ENCODE measurements around the gene U2AF2. TPM values are rescaled to one million over a fixed set of nuclear protein-coding genes. Genes with fewer than 3 reads are reported as not detected.

U2AF2 gene
- total RNA-seq, 2 donors from 2014 or later = 82.4 to 87.5 TPM

DNA sequence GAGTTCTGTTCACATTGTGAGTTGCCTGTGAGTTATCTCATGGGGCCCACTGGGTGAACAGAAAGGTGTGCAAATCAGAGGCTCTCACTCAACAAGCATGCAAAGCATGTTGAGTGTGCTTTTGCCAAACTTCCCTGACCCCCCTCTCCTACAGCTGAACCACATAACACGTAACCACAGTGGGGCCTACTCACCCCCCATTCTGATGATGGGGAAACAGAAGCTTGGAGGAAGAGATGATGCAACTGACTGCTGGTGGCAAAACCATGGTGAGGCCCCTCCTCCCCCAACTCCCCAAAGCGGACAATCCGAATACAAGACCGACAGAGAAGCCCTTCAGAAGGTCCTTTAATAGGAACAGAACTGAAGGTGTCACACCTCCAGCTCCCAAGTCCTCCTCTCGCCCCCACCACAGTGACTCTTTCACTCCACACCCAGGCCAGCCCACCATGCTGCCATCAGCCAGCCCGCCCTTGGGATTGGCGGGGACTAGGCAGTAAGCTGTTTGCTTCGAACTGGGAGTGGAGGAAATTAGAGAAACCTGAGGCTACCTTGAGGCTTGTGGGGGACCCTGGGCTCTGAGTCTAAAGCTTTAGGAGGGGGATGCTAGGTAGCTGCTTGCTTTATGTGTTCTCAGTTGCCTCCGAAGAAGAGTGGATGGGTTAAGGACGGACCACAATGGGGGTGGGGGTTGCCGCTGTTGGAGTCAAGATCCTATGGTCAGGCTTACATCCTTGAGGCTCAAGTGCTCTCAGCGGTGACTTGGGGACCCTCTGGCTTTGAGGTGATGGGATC lies 34.2 kb upstream of the U2AF2 start:
- intact Hi-C loops (cut with DNase I) = no loop called here
- DNase-seq (no peak), ATAC-seq (no peak)

DNA sequence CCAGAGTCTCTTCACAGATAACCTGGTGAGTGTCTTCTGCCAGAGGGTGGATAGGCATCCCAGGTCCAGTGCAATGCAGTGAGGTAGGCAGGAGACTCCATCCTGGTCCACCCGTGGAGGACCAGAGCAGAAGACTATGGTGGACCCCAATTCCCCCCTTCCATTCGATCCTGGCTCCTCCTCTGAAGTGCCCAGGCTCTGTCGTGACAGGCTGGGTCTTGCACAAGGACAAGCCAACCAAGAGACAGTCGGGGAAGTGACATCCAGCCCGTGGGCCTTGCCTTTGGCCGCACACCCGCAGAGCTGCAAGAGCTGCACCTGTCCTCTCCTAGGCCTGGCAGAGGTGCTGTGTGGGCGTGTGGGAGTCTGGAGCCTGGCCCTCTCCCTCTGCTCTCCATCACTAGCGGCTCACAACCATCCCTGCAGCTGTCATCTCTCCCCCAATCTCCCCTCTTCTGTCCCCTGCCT lies 33.6 kb upstream of the U2AF2 start:
- ATAC-seq (no peak), DNase-seq (no peak)
- intact Hi-C loops (cut with DNase I) = no loop called here

DNA sequence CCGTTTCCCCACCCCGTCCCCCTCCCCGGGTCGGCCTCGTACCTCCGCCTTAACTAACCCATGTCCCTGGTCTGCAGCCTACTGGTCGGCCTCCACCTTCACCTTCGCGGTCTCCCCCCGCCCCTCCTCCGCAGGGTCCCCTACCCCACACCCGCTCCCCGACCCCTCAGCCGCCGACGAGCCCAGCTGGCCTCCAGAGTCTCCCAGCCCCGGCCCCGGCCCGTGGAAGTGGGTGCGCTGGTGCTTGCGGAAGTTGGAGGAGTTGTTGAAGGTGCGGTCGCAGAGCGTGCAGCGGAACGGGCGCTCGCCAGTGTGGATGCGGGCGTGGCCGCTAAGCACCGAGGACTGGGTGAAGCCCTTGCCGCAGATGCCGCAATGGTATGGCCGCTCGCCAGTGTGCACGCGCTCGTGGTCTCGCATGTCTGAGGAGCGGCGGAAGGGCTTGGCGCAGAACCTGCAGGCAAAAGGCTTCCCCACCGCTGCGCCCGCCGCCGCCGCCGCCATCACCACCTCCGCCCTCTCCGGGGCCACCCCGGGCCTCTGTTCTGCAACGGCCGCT lies 33.1 kb upstream of the U2AF2 start:
- no peak for ATAC-seq
- intact Hi-C loops (cut with DNase I) = no loop called here
- DNase-seq = no peak

DNA sequence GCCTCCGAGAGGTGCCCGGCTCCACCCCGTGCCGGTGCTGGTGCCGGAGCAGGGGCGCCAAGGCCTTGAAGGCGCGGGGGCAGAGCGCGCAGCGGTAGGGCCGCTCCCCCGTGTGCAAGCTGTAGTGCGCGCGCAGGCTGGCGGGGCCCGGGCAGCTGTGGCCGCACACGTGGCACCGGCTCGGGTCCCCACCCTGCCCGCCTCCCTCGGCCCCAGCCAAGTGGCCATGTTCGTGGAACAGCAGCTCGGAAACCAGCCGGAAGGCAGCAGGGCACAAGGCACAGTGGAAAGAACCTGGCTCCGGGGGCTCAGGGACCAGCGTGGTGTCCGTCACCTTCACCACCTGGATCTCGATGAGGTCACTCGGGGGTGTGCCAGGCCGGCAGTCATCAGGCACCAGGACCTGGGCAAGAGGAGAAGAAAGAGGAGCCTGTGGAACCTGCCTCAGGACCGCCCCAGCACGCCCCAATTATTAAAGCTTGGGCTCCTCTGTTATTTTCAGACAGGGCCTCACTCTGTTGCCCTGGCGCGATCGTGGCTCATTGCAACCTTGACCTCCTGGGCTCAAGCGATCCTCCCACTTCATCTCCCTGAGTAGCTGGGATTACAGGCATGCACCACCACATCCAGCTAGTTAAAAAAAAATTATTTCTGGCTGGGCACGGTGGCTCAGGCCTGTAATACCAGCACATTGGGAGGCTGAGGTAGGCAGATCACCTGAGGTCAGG lies 32.4 kb upstream of the U2AF2 start:
- intact Hi-C loops (cut with DNase I) = no loop called here
- ATAC-seq = no peak
- no peak for DNase-seq

DNA sequence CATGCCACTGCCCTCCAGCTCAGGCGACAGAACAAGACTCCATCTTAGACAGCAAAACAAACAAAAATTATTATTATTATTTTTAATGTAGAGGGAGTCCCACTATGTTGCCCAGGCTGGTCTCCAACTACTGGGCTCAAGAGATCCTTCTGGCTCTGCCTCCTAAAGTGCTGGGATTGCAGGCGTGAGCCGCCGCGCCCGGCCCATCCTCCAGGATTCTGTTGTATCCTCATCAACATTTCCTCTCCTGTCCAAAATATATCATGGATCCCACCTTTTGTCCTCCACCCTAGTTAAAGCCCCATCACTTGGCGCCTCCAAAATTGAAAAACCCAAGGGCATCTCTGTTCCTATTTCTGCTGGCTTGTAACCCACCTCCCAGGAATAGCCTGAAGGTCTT lies 31.7 kb upstream of the U2AF2 start:
- intact Hi-C loops (cut with DNase I) = no loop called here
- DNase-seq (no peak), ATAC-seq (no peak)

DNA sequence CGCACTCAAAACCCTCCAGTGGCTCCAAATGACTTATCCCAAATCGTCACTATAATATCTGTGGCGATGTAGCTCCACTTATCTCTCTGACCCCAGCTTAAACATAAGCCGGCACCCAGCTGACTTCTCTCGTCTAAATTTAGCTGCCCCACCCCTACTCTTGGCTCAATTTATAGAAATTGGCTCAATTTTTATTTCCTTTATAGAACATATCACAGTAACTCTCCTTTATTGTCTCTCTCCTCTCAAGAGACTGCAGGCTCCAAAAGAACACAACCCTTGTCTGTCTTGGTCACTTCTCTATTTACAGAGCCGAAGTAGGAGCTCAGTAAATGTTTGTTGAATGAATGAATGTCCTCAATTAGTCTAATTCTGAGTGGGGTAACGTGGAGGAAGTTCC lies 31.3 kb upstream of the U2AF2 start:
- ATAC-seq = no peak
- DNase-seq = no peak
- intact Hi-C loops (cut with DNase I) = no loop called here

DNA sequence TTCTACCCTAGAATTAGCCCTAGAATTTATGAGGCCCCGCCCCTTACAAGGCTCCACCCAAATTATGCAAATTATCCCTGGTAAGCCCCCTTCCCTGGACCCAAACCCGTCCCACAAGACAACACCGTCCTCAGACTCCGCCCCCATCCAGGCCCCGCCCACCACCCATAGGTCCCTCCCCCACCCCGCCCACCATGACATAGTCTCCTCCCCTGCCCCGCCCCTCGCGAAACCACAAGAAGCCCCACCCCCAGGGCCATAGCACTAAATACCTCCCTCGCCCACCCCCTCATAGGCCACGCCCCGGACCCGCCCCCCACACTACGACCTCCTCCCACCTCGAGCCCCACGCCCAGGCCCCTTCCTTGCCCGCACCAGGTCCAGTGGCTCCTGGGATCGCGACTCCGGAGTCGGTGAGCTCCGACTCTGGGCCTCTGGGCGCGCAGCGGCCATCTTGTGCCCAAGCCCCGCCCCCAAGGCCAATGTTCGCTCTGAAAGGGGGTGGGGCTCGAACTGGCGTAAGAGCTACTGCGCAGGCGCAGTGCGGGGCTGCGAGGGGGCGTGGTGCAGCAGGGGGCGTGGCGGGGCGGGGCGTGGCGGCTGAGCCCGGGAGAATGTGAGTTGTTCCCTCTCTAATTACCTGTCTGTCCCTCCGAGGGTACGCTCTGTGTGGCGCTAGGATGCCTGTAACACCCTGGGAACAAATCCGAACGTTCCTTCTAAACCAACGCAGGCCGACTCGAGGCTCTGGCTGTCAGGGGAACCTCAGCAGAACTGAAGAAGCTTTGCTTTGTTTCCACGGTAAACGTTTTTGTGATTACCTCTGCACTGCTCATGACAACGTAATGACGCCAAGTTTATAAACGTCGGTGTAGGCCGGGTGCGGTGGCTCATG lies 30.5 kb upstream of the U2AF2 start, which contains the start of gene ZNF784:
TSS of gene ZNF784 (minus strand) at position 458 of the 895 bp plus-strand sequence. CDS start at position 453, 5 bp downstream.
- peak; percentile 94 for DNase-seq
- ATAC-seq = peak; percentile 93 to 94
- intact Hi-C loops (cut with DNase I) = no loop called here

DNA sequence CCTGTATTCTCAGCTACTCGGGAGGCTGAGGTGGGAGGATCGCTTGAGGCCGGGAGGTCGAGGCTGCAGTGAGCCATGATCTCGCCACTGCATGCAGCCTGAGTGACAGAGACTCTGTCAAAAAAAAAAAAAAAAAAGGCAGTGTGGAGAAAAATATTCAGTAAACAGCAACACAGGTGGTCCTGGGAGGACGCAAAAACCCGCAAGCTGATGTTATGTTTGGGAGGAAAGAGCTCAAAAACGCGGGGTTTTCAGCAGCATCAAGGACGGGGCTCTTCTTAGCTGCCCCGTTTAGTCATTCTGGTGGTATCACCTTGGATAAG lies 29.9 kb upstream of the U2AF2 start:
- no peak for DNase-seq
- intact Hi-C loops (cut with DNase I) = no loop called here

DNA sequence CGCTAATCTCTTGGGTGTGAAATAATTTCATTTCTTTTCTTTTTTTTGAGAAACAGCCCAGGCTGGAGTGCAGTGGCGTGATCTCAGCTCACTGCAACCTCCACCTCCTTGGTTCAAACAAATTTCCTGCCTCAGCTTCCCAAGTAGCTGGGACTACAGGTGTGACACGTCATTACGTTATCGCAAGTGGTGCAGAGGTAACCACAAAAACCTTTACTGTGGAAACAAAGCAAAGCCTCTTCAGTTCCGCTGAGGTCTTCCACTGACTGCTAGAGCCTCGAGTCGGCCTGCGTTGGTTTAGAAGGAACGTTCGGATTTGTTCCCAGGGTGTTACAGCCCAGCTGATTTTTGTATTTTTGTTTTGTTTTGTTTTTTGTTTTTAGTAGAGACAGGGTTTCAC lies 28.5 kb upstream of the U2AF2 start:
- DNase-seq = no peak
- ATAC-seq = no peak
- intact Hi-C loops (cut with DNase I) = no loop called here

More for the DNA sequence above, 29.9 kb upstream of the U2AF2 start:
- no peak for ATAC-seq

DNA sequence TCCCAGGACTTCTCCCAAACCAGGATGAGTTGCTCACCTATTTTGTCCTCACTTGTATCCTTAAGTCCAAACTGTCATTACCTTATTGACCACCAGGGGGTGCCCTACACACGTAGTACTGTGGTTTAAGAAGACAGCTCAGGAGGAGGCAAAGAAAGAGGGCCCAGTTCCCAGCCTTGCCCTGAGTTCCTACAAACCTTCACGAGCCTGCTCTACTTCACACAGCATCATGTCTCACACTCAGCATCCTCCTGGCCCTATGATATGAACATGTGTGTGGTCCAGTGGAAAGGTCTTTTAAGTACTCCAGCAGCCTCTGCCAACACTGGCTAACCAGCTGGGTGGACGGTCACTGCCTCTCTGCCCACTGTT lies 22.4 kb upstream of the U2AF2 start:
- intact Hi-C loops (cut with DNase I) = loop anchor here in 1 of 2 donors (10.0 kb wide), 1 partner anchor 118 kb away; no protein-coding TSS in a partner anchor
- peak; percentile 83 for DNase-seq
- ATAC-seq = peak; percentile 62 to 66

DNA sequence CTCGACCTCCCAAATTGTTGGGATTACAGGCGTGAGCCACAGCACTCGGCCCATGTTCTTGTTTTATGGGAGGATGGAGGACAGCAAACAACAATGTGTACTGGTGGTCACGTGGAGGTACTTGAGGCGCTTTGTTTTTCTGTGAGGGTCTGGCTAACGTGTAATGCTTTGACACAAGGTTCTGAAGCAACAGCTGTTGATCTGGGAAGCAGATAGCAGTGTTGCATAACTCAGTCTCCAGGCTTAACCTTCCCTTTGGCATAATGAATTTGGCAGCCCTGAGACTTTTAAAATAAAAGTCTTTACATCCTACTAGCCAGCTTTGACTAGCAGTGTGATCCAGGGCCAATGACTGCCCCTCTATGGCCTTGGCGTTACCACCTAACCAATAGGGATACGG lies 21.0 kb upstream of the U2AF2 start:
- ATAC-seq (no peak), DNase-seq (no peak)
- intact Hi-C loops (cut with DNase I) = loop anchor here in 1 of 2 donors (10.0 kb wide), 1 partner anchor 119 kb away; no protein-coding TSS in a partner anchor

DNA sequence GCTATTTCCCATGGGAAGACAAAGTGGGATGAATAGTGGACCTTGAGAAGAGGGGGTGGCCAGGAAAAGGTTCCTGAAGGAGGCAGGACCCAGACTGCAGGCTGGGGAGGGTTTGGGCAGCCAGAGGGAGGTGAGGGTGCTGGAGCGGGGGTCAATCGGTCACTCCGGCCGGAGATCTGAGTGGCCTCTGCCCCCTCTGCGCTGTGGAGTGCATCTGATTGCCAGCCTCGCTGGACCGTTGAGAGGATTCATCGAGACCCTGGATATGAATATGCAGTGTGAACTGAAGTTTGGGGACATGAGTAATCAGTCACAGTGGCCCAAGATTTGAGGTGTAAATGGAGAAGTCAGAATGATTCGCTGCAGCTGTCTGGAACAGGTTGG lies 19.5 kb upstream of the U2AF2 start:
- ATAC-seq (peak in 1 of 2 donors; percentile 3), DNase-seq (no peak)
- intact Hi-C loops (cut with DNase I) = loop anchor here in 1 of 2 donors (10.0 kb wide), 1 partner anchor 121 kb away; no protein-coding TSS in a partner anchor

DNA sequence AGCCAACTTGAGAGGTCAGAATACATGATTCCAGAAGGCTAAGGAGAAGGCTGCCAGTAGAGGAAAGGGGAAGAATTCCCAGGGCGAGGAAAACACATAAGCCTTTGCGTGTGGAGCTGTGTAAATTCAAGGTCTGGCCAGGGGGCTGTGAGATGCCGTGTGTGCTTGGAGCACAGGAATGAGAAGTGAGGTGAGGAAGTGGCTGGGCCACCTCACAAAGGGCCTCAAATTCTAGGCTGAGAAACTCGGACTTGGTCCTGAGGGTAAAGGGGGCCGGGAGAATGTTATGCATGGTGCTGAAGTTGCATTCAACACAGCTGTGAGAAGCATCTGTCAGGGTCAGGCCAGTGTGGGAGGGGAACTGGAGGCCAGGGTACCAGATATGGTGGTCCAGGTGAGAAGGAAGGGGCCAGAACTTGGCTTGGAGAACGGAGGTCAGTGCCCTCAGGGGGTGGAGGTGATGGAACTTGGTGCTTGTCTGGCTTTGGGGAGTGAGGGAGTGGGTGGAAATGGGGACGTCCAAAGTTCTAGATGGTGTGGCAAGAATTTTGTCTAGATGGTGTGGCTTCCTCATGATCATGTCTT lies 18.9 kb upstream of the U2AF2 start:
- no peak for DNase-seq

DNA sequence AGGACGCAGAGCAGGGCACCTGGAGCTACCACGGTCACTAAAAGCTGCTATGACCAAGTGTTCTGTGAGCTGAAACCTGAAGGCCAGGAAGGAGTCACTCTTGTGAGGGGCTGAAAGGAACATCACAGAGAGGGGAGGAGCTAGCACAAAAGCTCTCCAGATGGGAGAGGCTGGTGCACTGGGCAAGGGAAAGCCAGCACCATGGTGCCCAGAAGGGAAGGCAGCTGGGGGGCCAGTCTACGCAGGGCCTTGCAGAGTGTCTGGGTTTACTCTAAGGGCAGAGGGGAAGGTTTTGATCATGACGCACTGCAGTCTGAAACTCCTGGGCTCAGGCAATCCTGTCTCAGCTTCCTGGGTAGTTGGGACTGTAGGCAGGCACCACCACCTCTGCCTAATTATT lies 18.1 kb upstream of the U2AF2 start:
- DNase-seq (no peak), ATAC-seq (no peak)
- intact Hi-C loops (cut with DNase I) = loop anchor here in 1 of 2 donors (10.0 kb wide), 1 partner anchor 122 kb away; no protein-coding TSS in a partner anchor

More for the DNA sequence above, 18.9 kb upstream of the U2AF2 start:
- no peak for ATAC-seq
- intact Hi-C loops (cut with DNase I) = loop anchor here in 1 of 2 donors (10.0 kb wide), 1 partner anchor 121 kb away; no protein-coding TSS in a partner anchor

DNA sequence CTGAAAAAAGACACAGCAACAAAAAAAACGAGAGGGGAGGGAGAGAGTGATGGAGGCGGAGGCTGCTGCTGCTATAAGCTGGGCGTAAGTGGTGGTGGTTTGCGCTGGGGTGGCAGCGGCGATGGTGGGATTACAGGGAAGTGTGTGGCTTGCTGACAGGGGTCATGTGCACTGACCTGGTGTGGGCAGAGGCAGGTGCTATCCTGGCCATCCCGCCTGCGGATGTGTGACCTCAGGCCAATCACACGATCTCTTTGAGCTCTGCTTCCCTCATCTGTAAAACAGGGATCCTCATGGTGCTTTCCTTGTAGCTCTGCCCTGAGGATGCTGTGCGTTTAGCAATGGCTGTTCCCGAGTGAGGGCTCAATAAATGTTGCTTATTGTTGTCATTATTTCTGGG lies 17.3 kb upstream of the U2AF2 start:
- ATAC-seq (no peak), DNase-seq (no peak)
- intact Hi-C loops (cut with DNase I) = loop anchor here in 1 of 2 donors (10.0 kb wide), 1 partner anchor 123 kb away; no protein-coding TSS in a partner anchor

DNA sequence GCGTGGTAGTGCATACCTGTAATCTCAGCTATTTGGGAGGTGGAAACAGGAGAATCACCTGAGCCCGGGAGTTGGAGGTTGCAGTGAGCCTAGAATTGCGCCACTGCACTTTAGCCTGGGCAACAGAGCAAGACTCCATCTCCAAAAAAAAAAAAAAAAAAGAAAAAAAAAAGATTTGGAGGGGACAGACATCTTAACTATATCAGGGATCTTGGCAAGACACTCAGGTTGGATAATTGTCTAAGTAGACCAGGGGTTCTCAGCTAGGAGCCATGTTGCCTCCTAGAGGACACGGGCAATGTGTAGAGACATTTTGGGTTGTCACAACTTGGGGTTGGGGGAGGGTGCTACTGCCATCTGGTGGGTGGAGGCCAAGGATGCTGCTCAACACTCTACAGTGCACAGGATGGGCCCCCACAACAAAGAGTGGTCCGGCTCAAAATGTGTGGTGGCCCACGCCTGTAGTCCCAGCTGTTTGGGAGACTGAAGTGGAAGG lies 15.9 kb upstream of the U2AF2 start:
- ATAC-seq = no peak
- intact Hi-C loops (cut with DNase I) = loop anchor here in 1 of 2 donors (10.0 kb wide), 1 partner anchor 124 kb away; no protein-coding TSS in a partner anchor
- DNase-seq = no peak

DNA sequence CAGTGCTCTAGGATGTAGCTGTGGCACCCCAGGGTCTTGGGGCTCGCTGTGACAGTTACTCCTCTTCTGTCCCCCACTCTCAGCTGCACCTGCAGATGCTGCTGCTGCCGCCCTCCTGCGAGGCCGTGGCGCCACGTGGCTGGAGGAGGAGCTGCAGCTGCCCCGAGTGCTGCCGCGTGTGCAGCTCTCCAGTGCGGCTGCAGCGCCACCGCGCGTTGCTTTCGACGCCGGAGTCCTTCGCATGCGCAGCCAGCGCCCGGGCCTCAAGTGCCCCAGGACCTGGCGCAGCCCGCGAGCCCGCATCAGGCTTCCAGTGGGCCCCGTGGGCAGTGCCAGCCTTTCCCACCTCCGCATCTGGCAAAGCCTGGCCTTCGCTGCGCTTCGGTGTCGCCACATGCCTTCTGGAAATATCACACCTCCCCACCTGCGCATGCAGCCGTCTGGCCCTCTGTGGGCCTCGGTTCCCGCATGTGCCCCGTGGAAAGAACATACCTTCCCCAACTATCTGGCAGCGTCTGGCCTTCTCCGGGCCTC lies 14.7 kb upstream of the U2AF2 start:
- intact Hi-C loops (cut with DNase I) = no loop called here
- ATAC-seq = peak; percentile 13 to 25
- peak; percentile 78 for DNase-seq

Measured in left cardiac atrium (tissue), 4 donors.